Natural killer cell (primary cell): ENCODE measurements around the gene MGLL. TPM values are rescaled to one million over a fixed set of nuclear protein-coding genes. Genes with fewer than 3 reads are reported as not detected.

ENCODE experiments used
- ATAC-seq, 3 donors: fragments of 150-1000 bp in 2 of 3; fragments of 200-7000 bp in 1 of 3; cut with Tn5 transposase; 1 replicate in 1 of 3; 2 replicates in 2 of 3; pipeline ENCODE4 v1.10.0; 2021; ENCODE audit warnings: mild to moderate bottlenecking in 2 of 3, moderate library complexity in 2 of 3
- DNase-seq, 2 donors: peaks; one replicate each; pipeline versions ENCODE4 v3.0.0 to v3.0.0-alpha.2; 2013 to 2021; ENCODE audit warnings: mixed read lengths in 1 of 2
- H3K27ac ChIP-seq: one replicate; pipeline ENCODE4 v1.5.1; 2013; ENCODE audit warnings: mild to moderate bottlenecking, low read length
- H3K27me3 ChIP-seq: one replicate; pipeline ENCODE4 v1.6.1; 2013; ENCODE audit warnings: low read length; ENCODE audit not compliant: control insufficient read depth, insufficient read depth
- H3K36me3 ChIP-seq: one replicate; pipeline ENCODE4 v1.6.1; 2013; ENCODE audit warnings: low read length; ENCODE audit not compliant: control insufficient read depth, insufficient read depth
- H3K4me1 ChIP-seq: one replicate; pipeline ENCODE4 v1.6.1; 2013; ENCODE audit warnings: low read length; ENCODE audit not compliant: control insufficient read depth, insufficient read depth
- H3K4me3 ChIP-seq: one replicate; pipeline ENCODE4 v1.5.1; 2013; ENCODE audit warnings: low read length
- H3K9me3 ChIP-seq: one replicate; pipeline ENCODE4 v1.6.1; 2013; ENCODE audit warnings: low read length; ENCODE audit not compliant: control insufficient read depth, insufficient read depth
- H3K27ac Mint-ChIP-seq, 2 donors: one replicate each; pipeline ENCODE4 v1.8.0; 2022; ENCODE audit warnings: mild to moderate bottlenecking in 2 of 2, mixed read lengths in 2 of 2, moderate library complexity in 1 of 2
- H3K27me3 Mint-ChIP-seq, 2 donors: one replicate each; pipeline ENCODE4 v1.8.0; 2022; ENCODE audit warnings: low read depth in 2 of 2, mixed read lengths in 2 of 2
- H3K36me3 Mint-ChIP-seq: one replicate; pipeline ENCODE4 v1.8.0; 2022; ENCODE audit warnings: mixed read lengths
- H3K4me1 Mint-ChIP-seq, 2 donors: one replicate each; pipeline ENCODE4 v1.8.0; 2022; ENCODE audit warnings: mixed read lengths in 2 of 2
- H3K4me3 Mint-ChIP-seq: one replicate; pipeline ENCODE4 v1.8.0; 2022; ENCODE audit warnings: mild to moderate bottlenecking, moderate library complexity, mixed read lengths
- H3K9me3 Mint-ChIP-seq, 2 donors: one replicate each; pipeline ENCODE4 v1.8.0; 2022; ENCODE audit warnings: mixed read lengths in 2 of 2
- CTCF ChIP-seq: fragments of 200-600 bp; IDR thresholded peaks from one replicate; pipeline ENCODE4 v1.8.0; 2022; ENCODE audit warnings: antibody characterized with exemption
- WGBS: methylation state at CpG from one replicate; pipeline ENCODE4 v1.1.7; 2013; ENCODE audit warnings: missing lambda C conversion rate; ENCODE audit not compliant: insufficient coverage; 5-methylcytosine and 5-hydroxymethylcytosine counted together
- intact Hi-C: fragments of 100-400 bp; cut with micrococcal nuclease; formaldehyde crosslinking; loops from one replicate; pipeline ENCODE4 v1.14.2; 2022
- total RNA-seq, 4 donors: library from RNA; stranded (reverse); fragments of 120-200 nt in 1 of 4; gene quantifications; one replicate each; pipeline versions ENCODE4 v1.2.3 to v1.2.4, GENCODE V29; 2013 to 2022

The MGLL gene
- total RNA-seq, 3 donors from 2014 or later (not counting 1 experiment from before 2014, with no cell fraction given): 2.7 to 4.6 (median 3.0) TPM

- no peaks in the 10 kb centered on the region for H3K4me1 Mint-ChIP-seq
- ATAC-seq: no peak
- intact Hi-C loops: no loop called here
These were observed 107.4 kb downstream of the MGLL start for GRCh38 chr3:127714866-127715265.

GRCh38 chr3:127714125-127714571 is 108.2 kb downstream of the MGLL start:
- Histone ChIP-seq H3K9me3 (no peaks in the 10 kb centered on the region), H3K27ac (no peak overlapping the region)
- H3K27me3 Mint-ChIP-seq: no peaks in the 10 kb centered on the region

More at GRCh38 chr3:127714866-127715265, 107.4 kb downstream of the MGLL start:
- Histone ChIP-seq H3K9me3 (no peaks in the 10 kb centered on the region), H3K4me1 (no peaks in the 10 kb centered on the region), H3K27ac (no peak overlapping the region), H3K4me3 (no peak overlapping the region), H3K27me3 (no peaks in the 10 kb centered on the region), H3K36me3 (no peaks in the 10 kb centered on the region)
- WGBS: 89% methylated on average over 5 of the region's 5 CpGs
- no peak overlapping the region for H3K4me3 Mint-ChIP-seq
- H3K36me3 Mint-ChIP-seq: no peaks in the 10 kb centered on the region
- no peak for DNase-seq
- no peak for TF ChIP-seq CTCF
- no peaks in the 10 kb centered on the region for H3K27me3 Mint-ChIP-seq
- no peaks in the 10 kb centered on the region for H3K9me3 Mint-ChIP-seq
- no peak overlapping the region for H3K27ac Mint-ChIP-seq

GRCh38 chr3:127712881-127713771 is 109.2 kb downstream of the MGLL start:
- Mint-ChIP-seq H3K4me3 (no peak overlapping the region), H3K9me3 (no peaks in the 10 kb centered on the region), H3K27ac (no peak overlapping the region), H3K27me3 (no peaks in the 10 kb centered on the region), H3K4me1 (no peaks in the 10 kb centered on the region), H3K36me3 (no peaks in the 10 kb centered on the region)
- H3K4me1 ChIP-seq: no peaks in the 10 kb centered on the region
- ATAC-seq (no peak), DNase-seq (no peak)
- no peak overlapping the region for H3K4me3 ChIP-seq
- H3K36me3 ChIP-seq: no peaks in the 10 kb centered on the region
- H3K27ac ChIP-seq: no peak overlapping the region
- 84% methylated on average over 9 of the region's 9 CpGs for WGBS
- intact Hi-C loops: no loop called here
- no peaks in the 10 kb centered on the region for H3K9me3 ChIP-seq
- no peaks in the 10 kb centered on the region for H3K27me3 ChIP-seq
- TF ChIP-seq CTCF: no peak

More at GRCh38 chr3:127714125-127714571, 108.2 kb downstream of the MGLL start:
- H3K4me1 ChIP-seq: no peaks in the 10 kb centered on the region
- no peak overlapping the region for H3K4me3 ChIP-seq
- H3K4me1 Mint-ChIP-seq: no peaks in the 10 kb centered on the region
- no peak overlapping the region for H3K4me3 Mint-ChIP-seq
- no peaks in the 10 kb centered on the region for H3K36me3 ChIP-seq
- H3K27ac Mint-ChIP-seq: no peak overlapping the region
- whole genome bisulfite sequencing: 90% methylated on average over 8 of the region's 10 CpGs
- H3K9me3 Mint-ChIP-seq: no peaks in the 10 kb centered on the region
- no peak for DNase-seq
- no peak for ATAC-seq
- no peaks in the 10 kb centered on the region for H3K36me3 Mint-ChIP-seq
- no peak for TF ChIP-seq CTCF
- intact Hi-C loops: no loop called here
- H3K27me3 ChIP-seq: no peaks in the 10 kb centered on the region
